Activated naive CD4-positive, alpha-beta T cell treated with anti-CD3 and anti-CD28 coated beads for 36 hours (primary cell): ENCODE results near the gene GYPB. TPM values are rescaled to one million over a fixed set of nuclear protein-coding genes. Genes with fewer than 3 reads are reported as not detected.
"Not testable (repeated sequence)": the region's sequence is repeated elsewhere in the genome, so short reads cannot be mapped to it uniquely, and the experiment has no call there.

Experiments used
- CTCF ChIA-PET: fragments of 350-600 bp; sonication (Branson Sonifier 250); formaldehyde crosslinking; loops from one replicate; lab custom pipeline; 2021; ENCODE audit warnings: antibody characterized with exemption; lab: Charles Lee
- DNase-seq: peaks from one replicate; pipeline ENCODE4 v3.0.0-alpha.2; 2020
- H3K27ac Mint-ChIP-seq: one replicate; pipeline ENCODE4 v1.8.0; 2021; ENCODE audit warnings: mild to moderate bottlenecking, mixed read lengths
- H3K27me3 Mint-ChIP-seq: one replicate; pipeline ENCODE4 v1.8.0; 2021; ENCODE audit warnings: low read depth, mixed read lengths
- H3K36me3 Mint-ChIP-seq: one replicate; pipeline ENCODE4 v1.8.0; 2021; ENCODE audit warnings: low read depth, mixed read lengths
- H3K4me1 Mint-ChIP-seq: one replicate; pipeline ENCODE4 v1.8.0; 2021; ENCODE audit warnings: low read depth, mixed read lengths
- H3K4me3 Mint-ChIP-seq: one replicate; pipeline ENCODE4 v1.8.0; 2021; ENCODE audit warnings: mild to moderate bottlenecking, moderate library complexity, mixed read lengths
- H3K9me3 Mint-ChIP-seq: one replicate; pipeline ENCODE4 v1.8.0; 2021; ENCODE audit warnings: mixed read lengths
- intact Hi-C: fragments of 100-400 bp; cut with micrococcal nuclease; formaldehyde crosslinking; loops from one replicate; pipeline ENCODE4 v1.15.1; 2023
- total RNA-seq, 2 experiments: library from RNA; stranded (reverse); gene quantifications; one replicate each; pipeline ENCODE4 v1.2.3, GENCODE V29; 2021

Gene GYPB
- total RNA-seq, 2 experiments from 2014 or later = not detected

DNA sequence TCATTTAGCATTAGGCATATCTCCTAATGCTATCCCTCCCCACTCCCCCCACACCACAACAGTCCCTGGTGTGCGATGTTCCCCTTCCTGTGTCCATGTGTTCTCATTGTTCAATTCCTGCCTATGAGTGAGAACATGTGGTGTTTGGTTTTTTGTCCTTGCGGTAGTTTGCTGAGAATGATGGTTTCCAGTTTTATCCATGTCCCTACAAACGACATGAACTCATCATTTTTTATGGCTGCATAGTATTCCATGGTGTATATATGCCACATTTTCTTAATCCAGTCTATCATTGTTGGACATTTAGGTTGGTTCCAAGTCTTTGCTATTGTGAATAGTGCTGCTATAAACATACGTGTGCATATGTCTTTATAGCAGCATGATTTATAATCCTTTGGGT, 7.5 kb upstream of the GYPB start:
- H3K27ac Mint-ChIP-seq, H3K4me3 Mint-ChIP-seq, H3K27me3 Mint-ChIP-seq, H3K4me1 Mint-ChIP-seq, CTCF ChIA-PET, intact Hi-C loops, H3K9me3 Mint-ChIP-seq, H3K36me3 Mint-ChIP-seq, DNase-seq: not testable (repeated sequence)

DNA sequence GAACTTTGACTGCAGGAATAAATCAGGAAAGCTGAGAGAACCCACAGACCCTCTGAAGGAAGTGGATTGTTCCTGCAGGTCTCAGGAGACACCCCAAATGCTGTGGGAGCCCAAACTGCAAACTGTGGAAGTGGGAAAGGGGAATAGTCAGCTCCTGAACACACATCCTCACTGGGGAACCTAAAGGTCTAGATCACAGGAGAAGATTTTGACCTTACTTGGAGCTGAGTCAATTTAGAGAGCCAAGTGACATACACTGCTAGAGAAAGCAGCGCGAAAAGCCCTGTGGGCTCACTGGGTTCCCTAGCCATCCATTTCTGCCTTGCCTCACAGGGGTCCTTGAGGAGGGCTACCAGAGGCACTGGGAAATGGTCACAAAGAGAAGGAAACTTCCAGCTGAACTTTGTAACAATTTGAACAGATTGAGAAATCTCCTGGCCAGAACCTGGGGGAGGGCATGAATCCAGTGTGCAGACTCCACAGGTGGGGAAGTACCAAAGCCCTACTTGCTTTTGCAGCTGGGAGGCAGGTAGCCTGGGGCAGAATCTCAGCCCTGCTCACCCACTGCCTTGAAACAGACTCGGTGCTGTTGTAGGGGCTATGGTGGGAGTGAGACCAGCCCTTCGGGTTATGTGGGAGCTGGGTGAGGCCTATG, 5.3 kb upstream of the GYPB start:
- CTCF ChIA-PET, intact Hi-C loops, H3K27me3 Mint-ChIP-seq: not testable (repeated sequence)

DNA sequence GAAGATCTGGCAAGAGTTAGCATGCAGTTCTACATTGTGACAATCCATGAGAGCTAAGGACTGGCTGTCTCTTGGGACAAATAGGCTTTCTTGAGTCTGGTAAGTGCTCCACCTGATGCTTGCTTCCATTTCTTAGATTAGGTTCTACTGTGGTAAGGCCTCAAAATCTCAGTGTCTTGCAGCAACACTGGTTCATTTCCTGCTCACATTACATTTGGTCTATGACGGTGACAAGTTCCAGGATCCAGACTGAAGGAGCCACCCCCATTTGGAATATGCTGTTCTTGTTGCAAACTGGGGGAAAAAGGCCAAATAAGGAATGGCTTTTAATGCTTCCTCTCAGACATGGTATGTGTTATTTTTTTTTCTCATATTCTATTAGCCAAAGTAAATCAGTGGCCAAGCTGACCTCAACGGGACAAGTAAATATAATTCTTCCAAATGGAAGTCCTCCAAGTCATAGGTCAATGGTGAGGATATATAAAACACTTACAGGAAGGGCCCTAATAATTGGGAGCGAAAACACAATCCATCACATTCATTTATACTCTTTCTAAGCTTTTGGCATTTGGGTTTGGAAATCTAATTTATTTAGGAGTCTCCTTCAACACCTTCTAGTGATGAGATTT, 3.7 kb upstream of the GYPB start:
- H3K4me3 Mint-ChIP-seq, CTCF ChIA-PET, H3K36me3 Mint-ChIP-seq, H3K4me1 Mint-ChIP-seq, H3K9me3 Mint-ChIP-seq, intact Hi-C loops, DNase-seq, H3K27me3 Mint-ChIP-seq, H3K27ac Mint-ChIP-seq: not testable (repeated sequence)

More for the DNA sequence above, 5.3 kb upstream of the GYPB start:
- not testable (repeated sequence) for DNase-seq, H3K4me3 Mint-ChIP-seq, H3K36me3 Mint-ChIP-seq, H3K9me3 Mint-ChIP-seq, H3K4me1 Mint-ChIP-seq, H3K27ac Mint-ChIP-seq

DNA sequence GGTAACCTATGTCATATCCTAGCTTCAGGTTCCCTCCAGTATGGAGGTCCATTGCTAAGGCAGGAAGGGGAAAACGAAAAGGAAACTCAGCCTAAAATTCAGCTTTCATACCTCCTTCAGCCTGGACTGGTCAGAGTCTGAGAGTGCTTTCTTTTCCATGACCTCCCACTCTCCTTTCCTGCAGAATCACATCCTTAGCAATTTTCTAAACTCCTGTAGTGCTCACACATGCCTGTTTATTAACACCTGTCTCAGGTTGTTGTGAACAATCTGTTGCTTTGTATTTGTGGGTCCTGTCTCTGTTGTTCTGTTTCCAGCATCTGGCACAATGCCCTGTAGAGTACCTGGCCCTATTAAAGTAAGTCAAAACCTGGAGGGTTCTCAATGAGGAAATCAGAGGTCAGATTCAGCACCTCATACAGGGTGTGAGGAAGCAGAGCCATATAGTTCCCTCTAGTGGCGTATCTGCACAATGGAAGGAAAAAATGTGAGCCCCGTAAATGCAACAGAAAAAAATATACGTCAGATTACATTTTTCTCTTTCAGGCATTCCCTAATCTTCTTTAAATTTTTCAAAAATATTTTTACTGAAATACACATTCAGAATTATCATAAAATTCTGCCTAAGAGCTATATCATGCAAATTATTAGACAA, 2.3 kb upstream of the GYPB start:
- H3K4me3 Mint-ChIP-seq, H3K36me3 Mint-ChIP-seq, H3K4me1 Mint-ChIP-seq, H3K27ac Mint-ChIP-seq, H3K27me3 Mint-ChIP-seq, H3K9me3 Mint-ChIP-seq, CTCF ChIA-PET: not testable (repeated sequence)
- peak; percentile 6 for DNase-seq
- intact Hi-C loops = loop anchor here (1.0 kb wide), 2 partner anchors 247 to 462 kb away; no protein-coding TSS in a partner anchor

DNA sequence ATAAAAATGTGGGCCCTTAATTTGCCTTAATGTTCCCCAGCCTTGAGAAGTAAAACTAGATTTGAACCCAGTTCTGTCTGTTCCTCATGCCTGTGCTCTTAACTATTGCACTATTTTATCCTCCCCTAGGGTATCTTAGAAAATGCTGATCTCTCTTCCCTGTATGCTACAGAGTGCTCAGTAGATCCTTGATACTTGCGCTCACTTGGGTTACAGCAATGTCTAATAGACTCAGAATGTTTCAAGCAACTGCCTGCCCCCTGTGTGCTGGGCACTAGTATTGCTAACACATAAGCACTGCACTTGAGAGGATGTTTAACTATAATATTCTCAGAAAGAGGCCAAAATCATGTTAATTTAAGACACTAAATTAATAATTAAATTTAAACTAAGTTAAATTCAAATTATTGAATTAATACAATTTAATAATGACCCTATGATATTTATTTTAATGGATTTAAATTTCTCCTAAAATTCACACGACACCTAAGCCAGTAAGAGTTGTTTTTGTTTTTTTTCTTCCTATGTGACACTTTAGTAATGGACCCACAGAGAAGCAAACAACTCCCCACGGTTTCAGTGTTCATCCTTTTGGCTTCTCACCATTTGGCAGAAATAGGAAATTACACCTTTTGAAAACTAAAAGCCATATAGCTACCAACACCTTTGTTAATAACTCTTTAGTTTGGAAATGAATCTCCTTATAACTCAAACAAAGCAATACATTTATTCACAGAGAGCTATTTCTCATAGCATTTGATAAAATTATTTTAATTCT, 768 bp downstream of the GYPB start:
- H3K27ac Mint-ChIP-seq, CTCF ChIA-PET, H3K4me3 Mint-ChIP-seq, H3K36me3 Mint-ChIP-seq, H3K4me1 Mint-ChIP-seq, H3K27me3 Mint-ChIP-seq, DNase-seq, intact Hi-C loops, H3K9me3 Mint-ChIP-seq: not testable (repeated sequence)

DNA sequence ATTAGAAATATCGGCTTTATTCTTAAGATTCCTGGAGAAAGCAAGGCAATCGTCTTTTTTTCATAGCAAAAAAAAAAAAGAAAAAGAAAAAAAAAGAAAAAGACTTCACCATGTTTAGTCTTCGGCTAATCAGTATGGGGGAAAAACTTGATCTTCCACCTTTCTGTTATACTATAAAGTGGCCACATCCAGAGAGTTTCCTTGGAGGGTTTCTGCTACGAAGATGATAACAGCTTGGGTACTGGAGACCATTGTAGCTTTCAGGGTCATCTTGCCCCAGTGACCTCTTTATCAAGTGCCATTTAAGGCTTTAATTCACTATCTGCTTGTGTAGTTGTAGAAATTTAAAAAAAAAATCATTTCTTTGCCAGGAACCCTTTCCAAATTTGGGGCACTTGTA, 1.9 kb downstream of the GYPB start:
- H3K36me3 Mint-ChIP-seq, H3K27ac Mint-ChIP-seq, H3K4me3 Mint-ChIP-seq, DNase-seq, CTCF ChIA-PET, H3K27me3 Mint-ChIP-seq, intact Hi-C loops, H3K9me3 Mint-ChIP-seq, H3K4me1 Mint-ChIP-seq: not testable (repeated sequence)

DNA sequence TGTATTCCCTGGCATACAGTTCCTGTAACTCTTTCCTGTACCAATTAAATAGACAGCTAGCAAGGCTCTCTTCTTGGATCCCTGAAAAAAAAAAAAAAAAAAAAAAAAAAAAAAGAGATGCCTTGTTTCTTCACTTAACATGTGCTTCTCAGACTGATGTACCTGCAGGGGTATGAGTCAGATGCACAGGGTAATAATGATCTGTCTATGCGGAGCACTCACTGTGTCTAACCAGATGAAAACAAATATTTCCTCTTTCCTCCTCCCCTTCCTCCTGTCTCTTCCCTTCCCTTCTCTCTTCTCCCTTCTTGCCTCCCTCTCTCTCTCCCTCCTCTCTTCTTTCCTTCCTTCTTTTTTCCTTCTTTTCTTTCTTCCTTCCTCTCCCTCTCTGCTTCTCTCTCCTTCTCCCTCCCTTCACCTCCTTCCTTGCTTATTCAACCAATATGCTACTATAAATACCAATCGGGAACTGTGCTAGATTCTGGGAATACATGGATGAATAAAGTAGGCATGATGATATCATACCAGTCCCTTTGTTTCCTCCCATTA, 3.0 kb downstream of the GYPB start:
- DNase-seq, H3K36me3 Mint-ChIP-seq, H3K4me3 Mint-ChIP-seq, intact Hi-C loops, H3K27ac Mint-ChIP-seq, H3K9me3 Mint-ChIP-seq, CTCF ChIA-PET, H3K27me3 Mint-ChIP-seq, H3K4me1 Mint-ChIP-seq: not testable (repeated sequence)

DNA sequence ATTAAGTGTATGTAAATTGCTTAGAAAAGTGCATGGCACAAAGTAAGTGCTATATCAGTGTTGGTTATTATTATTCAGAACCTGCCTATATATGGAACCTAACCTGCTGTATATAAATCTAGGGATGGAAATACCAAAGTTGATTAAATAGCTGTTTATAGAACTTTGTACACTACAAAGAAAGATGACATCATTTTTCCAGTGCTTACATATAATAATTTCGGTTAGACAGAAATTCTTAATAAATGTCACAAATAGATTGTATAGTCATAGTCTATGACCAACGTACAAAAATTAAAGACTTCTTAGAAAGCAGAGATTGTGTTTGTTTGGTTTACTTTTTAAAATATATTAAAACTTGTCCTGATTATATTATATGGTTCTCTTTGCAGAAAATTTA, 4.4 kb downstream of the GYPB start:
- no peaks in the 10 kb centered on the region for H3K36me3 Mint-ChIP-seq
- no peaks in the 10 kb centered on the region for H3K9me3 Mint-ChIP-seq
- no peak for DNase-seq
- intact Hi-C loops = no loop called here
- H3K27me3 Mint-ChIP-seq = no peaks in the 10 kb centered on the region
- no peaks in the 10 kb centered on the region for H3K4me1 Mint-ChIP-seq
- H3K27ac Mint-ChIP-seq = no peak overlapping the region
- no peak overlapping the region for H3K4me3 Mint-ChIP-seq
- CTCF ChIA-PET = no interaction called here

DNA sequence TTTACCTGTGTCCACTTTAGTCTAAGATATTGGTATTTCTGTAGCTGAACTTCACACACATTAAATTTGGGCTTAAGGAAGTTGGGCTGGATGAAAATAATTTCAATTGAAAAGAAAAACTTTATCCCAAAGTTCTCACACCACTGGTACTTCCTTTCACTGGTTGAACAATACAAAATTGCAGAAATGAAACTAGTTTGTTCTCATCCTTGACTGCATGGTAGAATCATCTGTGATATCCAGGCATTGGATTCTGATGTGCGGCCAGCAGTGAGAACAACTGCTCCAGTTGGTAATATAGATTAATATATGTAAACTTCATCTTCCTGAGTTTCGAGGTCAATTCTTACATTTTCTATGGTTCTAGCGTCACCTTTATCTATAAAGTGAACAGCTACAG, 10.6 kb downstream of the GYPB start:
- CTCF ChIA-PET, intact Hi-C loops, H3K4me1 Mint-ChIP-seq, H3K9me3 Mint-ChIP-seq, H3K36me3 Mint-ChIP-seq, DNase-seq, H3K27ac Mint-ChIP-seq, H3K4me3 Mint-ChIP-seq, H3K27me3 Mint-ChIP-seq: not testable (repeated sequence)

DNA sequence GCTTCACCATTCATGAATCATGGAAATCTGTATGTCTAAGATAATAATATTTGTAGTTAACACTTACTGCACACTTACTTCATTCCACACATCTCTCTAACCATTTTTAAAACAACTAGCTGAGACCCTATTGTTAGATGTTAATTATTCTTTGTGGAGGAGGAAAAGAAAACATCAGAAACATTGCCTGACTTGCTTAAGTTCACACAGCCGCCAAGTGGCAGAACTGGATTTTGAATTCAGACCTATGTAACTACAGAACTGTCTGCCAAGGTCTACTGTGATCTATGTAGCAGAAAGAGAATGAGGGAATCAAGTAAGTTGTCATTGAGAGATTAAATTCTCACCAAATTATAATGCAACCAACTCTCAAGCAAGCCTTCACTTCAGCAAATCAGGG, 11.2 kb downstream of the GYPB start:
- intact Hi-C loops, H3K9me3 Mint-ChIP-seq, H3K4me3 Mint-ChIP-seq, H3K36me3 Mint-ChIP-seq, CTCF ChIA-PET, DNase-seq, H3K27me3 Mint-ChIP-seq, H3K4me1 Mint-ChIP-seq, H3K27ac Mint-ChIP-seq: not testable (repeated sequence)

DNA sequence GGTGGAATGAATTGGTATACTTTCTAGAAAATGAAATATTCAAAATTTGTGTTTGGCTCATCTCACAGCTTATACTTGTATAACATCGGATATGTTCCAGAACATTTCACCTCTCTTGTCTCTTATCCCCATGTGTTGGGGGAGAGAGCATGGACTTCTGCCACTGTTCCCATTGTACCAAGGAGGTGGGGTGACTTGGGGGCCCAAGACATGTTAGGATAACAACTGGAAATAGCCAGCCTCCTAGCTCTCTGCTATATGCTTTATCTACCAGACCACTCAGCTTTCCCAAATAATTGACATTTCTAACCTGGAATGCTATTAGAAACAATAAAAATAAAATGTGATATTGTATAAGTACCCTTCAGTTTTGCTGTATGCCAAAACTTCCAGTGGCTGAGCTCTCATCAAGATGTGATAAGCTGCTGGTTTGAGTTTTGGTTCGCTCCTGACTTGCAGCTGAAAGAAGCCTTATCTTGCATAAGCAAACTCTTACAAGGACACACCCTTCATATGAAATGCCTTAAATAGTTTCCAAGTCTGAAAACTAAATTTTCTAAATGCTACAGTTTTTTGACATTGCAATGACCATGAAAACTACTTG, 12.9 kb downstream of the GYPB start:
- H3K27ac Mint-ChIP-seq, CTCF ChIA-PET, DNase-seq, H3K27me3 Mint-ChIP-seq, intact Hi-C loops, H3K4me1 Mint-ChIP-seq, H3K9me3 Mint-ChIP-seq, H3K36me3 Mint-ChIP-seq, H3K4me3 Mint-ChIP-seq: not testable (repeated sequence)

DNA sequence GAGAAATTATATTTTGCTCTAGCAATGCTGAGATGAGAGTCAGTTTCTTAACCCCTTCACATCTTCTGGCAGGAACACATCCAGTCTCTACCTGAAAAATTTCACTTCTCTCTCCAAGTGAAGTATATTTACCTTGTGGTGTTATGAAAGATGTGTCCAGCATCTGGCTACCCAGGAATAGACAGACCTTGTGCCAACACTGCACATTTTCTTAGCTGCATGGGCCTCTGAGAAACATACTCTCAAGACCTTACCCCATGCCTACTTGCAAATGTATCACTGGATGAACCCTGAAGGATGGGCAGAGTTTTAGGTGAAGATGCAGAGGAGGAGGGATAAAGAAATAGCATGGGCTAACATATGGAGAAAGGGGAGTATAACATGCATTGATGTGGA, 13.6 kb downstream of the GYPB start:
- H3K27me3 Mint-ChIP-seq, DNase-seq, H3K9me3 Mint-ChIP-seq, H3K27ac Mint-ChIP-seq, H3K36me3 Mint-ChIP-seq, intact Hi-C loops, H3K4me3 Mint-ChIP-seq, CTCF ChIA-PET, H3K4me1 Mint-ChIP-seq: not testable (repeated sequence)
